H1 (cell line): ENCODE measurements around the gene PRRG2. TPM values are rescaled to one million over a fixed set of nuclear protein-coding genes. Genes with fewer than 3 reads are reported as not detected.

Experiments
- CTCF ChIA-PET: fragments of 300-600 bp; sonication (Branson Sonifier 250); formaldehyde crosslinking; loops from one replicate; lab custom pipeline; 2021; ENCODE audit not compliant: partially characterized antibody; lab: Charles Lee
- POLR2A ChIA-PET: fragments of 300-600 bp; sonication (Branson Sonifier 250); formaldehyde crosslinking; loops from one replicate; lab custom pipeline; 2021; ENCODE audit warnings: inconsistent platforms; ENCODE audit not compliant: partially characterized antibody; lab: Charles Lee
- DNase-seq, 2 experiments: peaks; one replicate each; pipeline versions ENCODE4 v3.0.0 to v3.0.0-alpha.2; 2010 to 2022; ENCODE audit warnings: low spot score in 2 of 2, low read depth in 1 of 2, mixed read lengths in 1 of 2
- FAIRE-seq: peaks from 2 replicates; lab custom pipeline; 2011; peaks lifted over from hg19 to GRCh38; lab: Jason Lieb, UNC
- H2AFZ ChIP-seq: 2 replicates; pipeline ENCODE4 v1.8.1; 2012; ENCODE audit warnings: low read length, inconsistent platforms
- H2AK5ac ChIP-seq: 2 replicates; pipeline ENCODE4 v1.6.1; 2013; ENCODE audit warnings: low read depth, low read length
- H2BK120ac ChIP-seq: replicated peaks from 2 replicates; pipeline ENCODE3; 2013; ENCODE audit warnings: low read depth, low read length, inconsistent platforms
- H2BK12ac ChIP-seq: 2 replicates; pipeline ENCODE4 v1.6.1; 2013; ENCODE audit warnings: low read depth, low read length
- H2BK15ac ChIP-seq: 2 replicates; pipeline ENCODE4 v1.6.1; 2013; ENCODE audit warnings: low read length
- H2BK20ac ChIP-seq: 2 replicates; pipeline ENCODE4 v1.6.1; 2013; ENCODE audit warnings: low read length
- H2BK5ac ChIP-seq: 2 replicates; pipeline ENCODE4 v1.6.1; 2013; ENCODE audit warnings: low read depth, low read length
- H3K14ac ChIP-seq: 2 replicates; pipeline ENCODE4 v1.6.1; 2013; ENCODE audit warnings: inconsistent platforms; ENCODE audit not compliant: insufficient read length
- H3K18ac ChIP-seq: 2 replicates; pipeline ENCODE4 v1.6.1; 2013; ENCODE audit warnings: low read length; ENCODE audit errors: extremely low read depth
- H3K23ac ChIP-seq: 2 replicates; pipeline ENCODE4 v1.6.1; 2013; ENCODE audit warnings: inconsistent platforms; ENCODE audit not compliant: insufficient read length
- H3K23me2 ChIP-seq: 2 replicates; pipeline ENCODE4 v1.6.1; 2013; ENCODE audit warnings: low read depth, low read length
- H3K27ac ChIP-seq: 2 replicates; pipeline ENCODE4 v1.6.1; 2011; ENCODE audit warnings: low read depth, low read length, inconsistent platforms
- H3K27me3 ChIP-seq, 4 experiments: replicated peaks in 1 of 4; 1 replicate in 1 of 4; 2 replicates in 3 of 4; pipeline versions ENCODE4 v1.6.1 to v1.8.1; 2011 to 2013; ENCODE audit warnings: low read length in 3 of 4, mild to moderate bottlenecking in 3 of 4, inconsistent platforms in 2 of 4, mixed read lengths in 2 of 4, moderate library complexity in 1 of 4; ENCODE audit not compliant: control insufficient read depth in 3 of 4, insufficient read depth in 3 of 4; ENCODE audit errors: extremely low read depth in 1 of 4
- H3K36me3 ChIP-seq, 4 experiments: 2 replicates each; pipeline versions ENCODE4 v1.6.1 to v1.8.1; 2011 to 2013; ENCODE audit warnings: mild to moderate bottlenecking in 4 of 4, low read length in 3 of 4, moderate library complexity in 2 of 4, control low read depth in 1 of 4, inconsistent platforms in 1 of 4; ENCODE audit not compliant: insufficient read depth in 4 of 4, control insufficient read depth in 2 of 4
- H3K4ac ChIP-seq: replicated peaks from 2 replicates; pipeline ENCODE3; 2013; ENCODE audit warnings: low read length, low read depth, mixed read lengths, inconsistent platforms; ENCODE audit not compliant: insufficient read length
- H3K4me1 ChIP-seq, 4 experiments: replicated peaks in 1 of 4; 1 replicate in 1 of 4; 2 replicates in 3 of 4; pipeline versions ENCODE4 v1.6.1 to v1.8.1; 2011 to 2013; ENCODE audit warnings: low read length in 3 of 4, inconsistent platforms in 2 of 4, mixed read lengths in 1 of 4; ENCODE audit not compliant: insufficient read depth in 4 of 4, control insufficient read depth in 3 of 4
- H3K4me2 ChIP-seq, 2 experiments: 2 replicates each; pipeline versions ENCODE4 v1.6.1 to v1.8.1; 2011 to 2013; ENCODE audit warnings: low read depth in 2 of 2, low read length in 2 of 2, control low read depth in 1 of 2, inconsistent platforms in 1 of 2, mild to moderate bottlenecking in 1 of 2; ENCODE audit not compliant: insufficient read depth in 1 of 2
- H3K4me3 ChIP-seq, 4 experiments: fragments of 200-600, 300-600 bp in 1 of 4; sonication (generic), shearing (Covaris generic), sonication (Bioruptor Twin) in 1 of 4; 2 replicates each; pipeline versions ENCODE4 v1.5.1 to v1.8.1; 2011 to 2016; ENCODE audit warnings: low read length in 4 of 4, low read depth in 3 of 4, control low read depth in 2 of 4, inconsistent platforms in 2 of 4, mild to moderate bottlenecking in 2 of 4, mixed read lengths in 1 of 4, moderate library complexity in 1 of 4; ENCODE audit not compliant: insufficient read depth in 2 of 4; ENCODE audit errors: extremely low read depth in 1 of 4
- H3K56ac ChIP-seq: replicated peaks from 2 replicates; pipeline ENCODE3; 2013; ENCODE audit warnings: low read depth, mild to moderate bottlenecking, mixed read lengths, low read length, inconsistent platforms; ENCODE audit not compliant: insufficient read length
- H3K79me1 ChIP-seq: 2 replicates; pipeline ENCODE4 v1.6.1; 2013; ENCODE audit warnings: low read depth, low read length, control low read depth
- H3K79me2 ChIP-seq, 2 experiments: 2 replicates each; pipeline versions ENCODE4 v1.6.1 to v1.8.1; 2012 to 2013; ENCODE audit warnings: low read length in 2 of 2, mild to moderate bottlenecking in 2 of 2, inconsistent platforms in 1 of 2; ENCODE audit not compliant: insufficient read depth in 2 of 2, control insufficient read depth in 1 of 2
- H3K9ac ChIP-seq, 4 experiments: replicated peaks in 1 of 4; 1 replicate in 1 of 4; 2 replicates in 3 of 4; pipeline versions ENCODE4 v1.6.1 to v1.8.1; 2011 to 2013; ENCODE audit warnings: low read depth in 3 of 4, low read length in 3 of 4, control low read depth in 2 of 4, mild to moderate bottlenecking in 2 of 4, moderate library complexity in 2 of 4, inconsistent platforms in 1 of 4; ENCODE audit errors: extremely low read depth in 1 of 4
- H3K9me3 ChIP-seq, 2 experiments: 2 replicates each; pipeline versions ENCODE4 v1.6.1 to v1.8.1; 2012 to 2013; ENCODE audit warnings: mild to moderate bottlenecking in 2 of 2, moderate library complexity in 2 of 2, control low read depth in 1 of 2, inconsistent platforms in 1 of 2, low read depth in 1 of 2, low read length in 1 of 2, mixed read lengths in 1 of 2; ENCODE audit not compliant: insufficient read depth in 2 of 2
- H4K20me1 ChIP-seq, 2 experiments: replicated peaks in 1 of 2; 2 replicates each; pipeline versions ENCODE3 to v1.8.1; 2011 to 2013; ENCODE audit warnings: inconsistent platforms in 2 of 2, low read length in 2 of 2, mild to moderate bottlenecking in 1 of 2; ENCODE audit not compliant: insufficient read depth in 2 of 2, control insufficient read depth in 1 of 2
- H4K5ac ChIP-seq: 2 replicates; pipeline ENCODE4 v1.6.1; 2013; ENCODE audit warnings: low read length, low read depth, mixed read lengths, inconsistent platforms; ENCODE audit not compliant: insufficient read length
- H4K8ac ChIP-seq: 2 replicates; pipeline ENCODE4 v1.8.0; 2013; ENCODE audit warnings: mild to moderate bottlenecking, moderate library complexity, low read length, inconsistent platforms; ENCODE audit not compliant: insufficient read depth; ENCODE audit errors: extremely low read depth
- H4K91ac ChIP-seq: replicated peaks from 2 replicates; pipeline ENCODE3; 2013; ENCODE audit warnings: low read length, mixed read lengths, inconsistent platforms; ENCODE audit not compliant: insufficient read length
- BCL11A ChIP-seq, 2 experiments: IDR thresholded peaks; one replicate each; pipeline ENCODE4 v1.6.1; 2011; ENCODE audit warnings: low read depth in 2 of 2, low read length in 2 of 2, mild to moderate bottlenecking in 2 of 2
- CTBP2 ChIP-seq: IDR thresholded peaks from 2 replicates; pipeline ENCODE4 v1.7.0; 2011; ENCODE audit warnings: borderline replicate concordance, mild to moderate bottlenecking, moderate library complexity, mixed read lengths, low read length; ENCODE audit not compliant: insufficient read depth, insufficient read length
- EZH2 ChIP-seq: fragments of 200-600 bp; sonication (generic); IDR thresholded peaks from 2 replicates; pipeline ENCODE4 v1.7.1; 2012; ENCODE audit warnings: low read depth, mild to moderate bottlenecking, moderate library complexity, low read length, inconsistent platforms; ENCODE audit not compliant: severe bottlenecking
- GABPA ChIP-seq: IDR thresholded peaks from 2 replicates; pipeline ENCODE4 v1.6.1; 2011; ENCODE audit warnings: mild to moderate bottlenecking, low read length, moderate library complexity, borderline replicate concordance; ENCODE audit not compliant: insufficient read depth
- JUND ChIP-seq: IDR thresholded peaks from 2 replicates; pipeline ENCODE4 v1.6.1; 2011; ENCODE audit warnings: mild to moderate bottlenecking, improper control_type of control experiment, low read length
- MAFK ChIP-seq: IDR thresholded peaks from 2 replicates; pipeline ENCODE4 v1.6.1; 2012; ENCODE audit warnings: low read depth, mild to moderate bottlenecking, improper control_type of control experiment, low read length
- MAX ChIP-seq: IDR thresholded peaks from 2 replicates; pipeline ENCODE4 v1.6.1; 2012; ENCODE audit warnings: inconsistent platforms
- NANOG ChIP-seq: IDR thresholded peaks from 2 replicates; pipeline ENCODE4 v1.6.1; 2011; ENCODE audit warnings: low read length, low read depth, mild to moderate bottlenecking, inconsistent platforms; ENCODE audit not compliant: insufficient read depth, poor library complexity, severe bottlenecking
- POLR2A ChIP-seq, 2 experiments: IDR thresholded peaks; 1 replicate in 1 of 2; 2 replicates in 1 of 2; pipeline ENCODE4 v1.6.1; 2011; ENCODE audit warnings: low read depth in 2 of 2, low read length in 2 of 2, mild to moderate bottlenecking in 2 of 2; ENCODE audit errors: control extremely low read depth in 1 of 2
- POLR2AphosphoS5 ChIP-seq: IDR thresholded peaks from 2 replicates; pipeline ENCODE4 v1.6.1; 2011; ENCODE audit warnings: low read depth, low read length
- RBBP5 ChIP-seq: IDR thresholded peaks from 2 replicates; pipeline ENCODE4 v1.7.1; 2012; ENCODE audit warnings: low read depth, mild to moderate bottlenecking, inconsistent platforms, low read length, moderate library complexity, borderline replicate concordance
- RFX5 ChIP-seq: IDR thresholded peaks from 2 replicates; pipeline ENCODE4 v1.6.1; 2011; ENCODE audit warnings: low read depth, low read length, improper control_type of control experiment, borderline replicate concordance
- SP1 ChIP-seq: IDR thresholded peaks from 2 replicates; pipeline ENCODE4 v1.6.1; 2011; ENCODE audit warnings: low read depth, low read length
- TCF12 ChIP-seq: IDR thresholded peaks from 2 replicates; pipeline ENCODE4 v1.6.1; 2011; ENCODE audit warnings: low read depth, mild to moderate bottlenecking, low read length
- WGBS, 2 experiments: shearing (Covaris generic) in 1 of 2; methylation state at CpG; one replicate each; pipeline versions ENCODE4 v1.1.6 to v1.1.7; 2013 to 2015; ENCODE audit warnings: low lambda C conversion rate in 2 of 2, mixed read lengths in 2 of 2, inconsistent platforms in 1 of 2, low coverage in 1 of 2, missing lambda C conversion rate in 1 of 2; ENCODE audit not compliant: insufficient replicate concordance in 2 of 2, insufficient coverage in 1 of 2, insufficient read length in 1 of 2; ENCODE audit errors: extremely low coverage in 1 of 2, missing lambda C conversion rate in 1 of 2; 5-methylcytosine and 5-hydroxymethylcytosine counted together
- polyA plus RNA-seq, 7 experiments: library from polyadenylated mRNA; depleted of rRNA in 3 of 7; stranded (reverse) in 5 of 7; unstranded in 2 of 7; fragments of >200 nt in 5 of 7; fragments of 200-250 nt in 2 of 7; gene quantifications; 1 replicate in 5 of 7; 2 replicates in 1 of 7; 4 replicates in 1 of 7; pipeline versions ENCODE4 v1.2.1 to v1.2.3, GENCODE V29; 2011 to 2013; ENCODE audit warnings: missing spikeins in 2 of 7, mixed read lengths in 2 of 7
- total RNA-seq: library from RNA; stranded (reverse); fragmentation: NEBNext Ultra II Directional; extraction: Animal tissue kit (Norgen Biotek cat#: 25700); gene quantifications from 2 replicates; pipeline ENCODE4 v1.2.1, GENCODE V29; 2021

The PRRG2 gene
- total and polyA plus RNA-seq, 2 of the 8 experiments (the other 6 are each of a cell fraction or from before 2014, with no cell fraction given) = 4.1 to 5.6 TPM

DNA sequence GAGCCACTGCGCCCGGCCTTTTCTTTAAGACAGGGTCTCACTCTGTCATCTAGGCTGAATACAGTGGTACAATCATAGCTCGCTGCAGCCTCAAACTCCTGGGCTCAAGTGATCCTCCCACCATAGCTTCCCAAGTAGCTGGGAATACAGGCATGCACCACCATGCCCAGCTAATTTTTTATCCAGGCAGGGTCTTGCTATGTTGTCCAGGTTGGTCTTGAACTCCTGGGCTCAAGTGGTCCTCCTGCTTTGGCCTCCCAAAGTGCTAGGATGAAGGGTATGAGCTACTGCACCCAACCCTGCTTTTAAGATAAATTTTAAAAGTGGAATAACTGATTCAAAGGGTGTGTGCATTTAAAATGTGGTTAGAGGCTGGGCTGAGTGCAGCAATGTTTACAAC, 14.8 kb upstream of the PRRG2 start:
- no peak overlapping the region for H4K91ac ChIP-seq
- H2BK120ac ChIP-seq = no peak overlapping the region
- H3K27me3 ChIP-seq = no peaks in the 10 kb centered on the region
- DNase-seq (no peak), FAIRE-seq (no peak)
- H3K36me3 ChIP-seq = no peaks in the 10 kb centered on the region; a peak in 1 of 8 replicates
- H2AK5ac ChIP-seq = no peak overlapping the region
- no peak overlapping the region for H4K8ac ChIP-seq
- ChIA-PET POLR2A (interaction anchor here (0.6 to 2.6 kb wide), 2 partner anchors 9 to 29 kb away, joined by 3 to 15 read pairs; no protein-coding TSS in a partner anchor), CTCF (interaction anchor here (0.9 to 1.4 kb wide), 6 partner anchors 12 to 106 kb away, joined by 3 to 6 read pairs (median 4); no protein-coding TSS in a partner anchor)
- H3K9me3 ChIP-seq = no peaks in the 10 kb centered on the region
- no peak overlapping the region for H3K27ac ChIP-seq
- H3K56ac ChIP-seq = no peak overlapping the region
- WGBS, 2 experiments = 100% methylated on average over 3 of the region's 3 CpGs; no CpG with 5 or more reads in 1 of the 2 experiments
- no peak overlapping the region for H4K5ac ChIP-seq
- H3K4ac ChIP-seq = no peak overlapping the region
- H3K79me1 ChIP-seq = peaks cover under 1% of the 10 kb centered on the region; the same call in 1 of the 2 replicates
- no peak overlapping the region for H3K4me2 ChIP-seq
- H3K4me3 ChIP-seq = no peak overlapping the region
- H4K20me1 ChIP-seq = peaks cover under 1 to 7% of the 10 kb centered on the region in 2 experiments
- no peak overlapping the region for H3K23ac ChIP-seq
- H2BK5ac ChIP-seq = no peak overlapping the region
- H3K14ac ChIP-seq = no peak overlapping the region
- no peak overlapping the region for H3K18ac ChIP-seq
- no peak overlapping the region for H2BK12ac ChIP-seq
- no peak overlapping the region for H3K9ac ChIP-seq
- H3K23me2 ChIP-seq = no peaks in the 10 kb centered on the region
- H2AFZ ChIP-seq = no peak overlapping the region
- H2BK20ac ChIP-seq = no peak overlapping the region
- H3K79me2 ChIP-seq = peaks cover 0 to 31% of the 10 kb centered on the region in 2 experiments; a peak in 3 of 4 replicates
- H2BK15ac ChIP-seq = no peak overlapping the region
- peaks cover 2 to 5% (median 4%) of the 10 kb centered on the region in 4 experiments; a peak in 5 of 7 replicates for H3K4me1 ChIP-seq
- no peak for TF ChIP-seq BCL11A (IDR thresholded peaks at IDR 0.05; ENCODE audit: low read depth in 2 of 2, low read length in 2 of 2)
- no peak for TF ChIP-seq CTBP2
- TF ChIP-seq MAFK = no peak
- TF ChIP-seq GABPA = no peak
- TF ChIP-seq EZH2 = no peak
- no peak for TF ChIP-seq RFX5
- no peak for TF ChIP-seq TCF12
- no peak for TF ChIP-seq POLR2A (IDR thresholded peaks at IDR 0.05; ENCODE audit: control extremely low read depth in 1 of 2, low read depth in 2 of 2, low read length in 2 of 2)
- TF ChIP-seq JUND = no peak
- no peak for TF ChIP-seq NANOG
- TF ChIP-seq MAX = no peak
- no peak for TF ChIP-seq POLR2AphosphoS5
- TF ChIP-seq SP1 = no peak
- no peak for TF ChIP-seq RBBP5
